ENCODE data around the gene TNFRSF17.
"Not testable (repeated sequence)": the region's sequence is repeated elsewhere in the genome, so short reads cannot be mapped to it uniquely, and the experiment has no call there.

TNFRSF17 gene

DNA sequence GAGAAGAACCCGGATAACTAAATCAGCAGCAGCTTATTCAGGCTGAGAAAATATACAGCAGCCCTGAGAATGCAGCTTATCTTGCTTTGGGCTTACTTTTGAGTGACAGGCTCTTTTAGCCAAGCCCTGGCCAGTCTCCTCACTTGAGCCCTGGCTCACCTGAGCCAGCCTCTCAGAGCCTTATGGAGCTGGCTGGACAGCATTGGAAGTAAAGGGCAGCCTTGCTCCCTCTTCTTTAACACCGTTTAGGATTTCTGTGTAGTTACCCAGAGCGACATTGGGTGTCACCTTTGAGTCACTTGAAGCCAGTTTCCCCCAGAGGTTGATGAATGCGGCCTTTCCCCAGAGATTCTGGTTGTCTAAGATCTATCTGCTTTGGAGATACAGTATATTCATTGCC lies 15.5 kb upstream of the TNFRSF17 start:
- H3K27ac ChIP-seq: no peak overlapping the region
- TF ChIP-seq ZFX (IDR thresholded peaks at IDR 0.05): no peak
- TF ChIP-seq, protein P1, sequence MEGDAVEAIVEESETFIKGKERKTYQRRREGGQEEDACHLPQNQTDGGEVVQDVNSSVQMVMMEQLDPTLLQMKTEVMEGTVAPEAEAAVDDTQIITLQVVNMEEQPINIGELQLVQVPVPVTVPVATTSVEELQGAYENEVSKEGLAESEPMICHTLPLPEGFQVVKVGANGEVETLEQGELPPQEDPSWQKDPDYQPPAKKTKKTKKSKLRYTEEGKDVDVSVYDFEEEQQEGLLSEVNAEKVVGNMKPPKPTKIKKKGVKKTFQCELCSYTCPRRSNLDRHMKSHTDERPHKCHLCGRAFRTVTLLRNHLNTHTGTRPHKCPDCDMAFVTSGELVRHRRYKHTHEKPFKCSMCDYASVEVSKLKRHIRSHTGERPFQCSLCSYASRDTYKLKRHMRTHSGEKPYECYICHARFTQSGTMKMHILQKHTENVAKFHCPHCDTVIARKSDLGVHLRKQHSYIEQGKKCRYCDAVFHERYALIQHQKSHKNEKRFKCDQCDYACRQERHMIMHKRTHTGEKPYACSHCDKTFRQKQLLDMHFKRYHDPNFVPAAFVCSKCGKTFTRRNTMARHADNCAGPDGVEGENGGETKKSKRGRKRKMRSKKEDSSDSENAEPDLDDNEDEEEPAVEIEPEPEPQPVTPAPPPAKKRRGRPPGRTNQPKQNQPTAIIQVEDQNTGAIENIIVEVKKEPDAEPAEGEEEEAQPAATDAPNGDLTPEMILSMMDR (conservative IDR thresholded peaks at IDR 0.05): peak; percentile 63

GRCh38 chr16:11950388-11950787 lies 14.6 kb upstream of the TNFRSF17 start:
- no peak for TF ChIP-seq ZFX (IDR thresholded peaks at IDR 0.05)
- TF ChIP-seq, protein P1 (conservative IDR thresholded peaks at IDR 0.05): no peak
- no peak overlapping the region for H3K27ac ChIP-seq

GRCh38 chr16:11953576-11953975 lies 11.4 kb upstream of the TNFRSF17 start:
- H3K27ac ChIP-seq: not testable (repeated sequence)

DNA sequence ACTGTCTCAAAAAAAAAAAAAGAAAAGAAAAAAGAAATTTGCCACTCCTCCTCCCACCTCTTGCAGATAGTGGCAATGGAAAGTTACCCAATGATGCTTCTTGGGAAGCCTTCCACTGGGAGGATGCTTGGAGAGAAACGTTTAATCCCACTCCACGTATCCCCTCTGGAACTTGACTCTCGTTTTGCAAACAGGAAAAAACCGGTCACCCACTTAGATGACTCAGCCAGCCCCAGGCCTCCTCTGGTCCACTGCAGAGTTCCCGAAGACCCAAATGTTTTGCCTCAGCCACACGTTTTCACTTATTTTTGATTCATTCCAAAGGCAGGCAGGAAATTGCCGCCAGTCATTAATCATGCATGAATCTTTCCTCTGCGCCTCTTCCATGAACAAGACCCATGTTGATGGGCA lies 9.3 kb upstream of the TNFRSF17 start:
- TF ChIP-seq, protein P1 (conservative IDR thresholded peaks at IDR 0.05): no peak
- no peak for TF ChIP-seq ZFX (IDR thresholded peaks at IDR 0.05)
- H3K27ac ChIP-seq: no peak overlapping the region

GRCh38 chr16:11956558-11956957 lies 8.5 kb upstream of the TNFRSF17 start:
- TF ChIP-seq, protein P1 (conservative IDR thresholded peaks at IDR 0.05): no peak
- TF ChIP-seq ZFX (IDR thresholded peaks at IDR 0.05): no peak
- no peak overlapping the region for H3K27ac ChIP-seq

DNA sequence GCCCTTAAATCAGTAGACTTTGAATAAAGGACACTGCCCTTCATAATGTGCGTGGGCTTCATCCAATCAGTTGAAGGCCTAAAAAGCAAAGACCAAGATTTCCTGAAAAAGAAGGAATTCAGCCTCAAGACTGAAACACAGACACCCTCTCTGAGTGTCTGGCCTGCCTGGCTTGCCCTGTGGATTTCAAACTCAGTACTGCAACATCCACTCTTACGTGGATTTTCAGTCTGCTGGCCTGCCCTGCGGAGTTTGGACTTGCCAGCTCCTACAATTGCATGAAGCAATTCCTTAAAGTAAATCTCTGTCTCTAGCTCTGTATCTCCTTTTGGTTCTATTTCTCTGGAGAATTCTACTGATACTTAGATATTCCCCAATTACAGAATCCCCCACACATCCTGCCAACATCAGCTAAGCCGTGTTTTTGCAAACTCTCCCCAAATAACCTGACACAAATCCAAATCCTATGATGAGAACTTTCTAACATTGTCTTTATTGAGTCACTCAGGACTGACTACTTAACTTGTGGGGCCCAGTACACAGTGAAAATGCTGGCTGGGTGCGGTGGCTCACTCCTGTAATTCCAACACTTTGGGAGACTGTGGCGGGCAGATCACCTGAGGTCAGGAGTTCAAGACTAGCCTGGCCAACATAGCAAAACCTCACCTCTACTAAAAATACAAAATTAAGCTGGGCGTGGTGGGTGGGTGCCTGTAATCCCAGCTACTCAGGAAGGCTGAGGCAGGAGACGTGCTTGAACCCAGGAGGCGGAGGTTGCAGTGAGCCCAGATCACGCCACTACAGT lies 7.2 kb upstream of the TNFRSF17 start:
- no peak overlapping the region for H3K27ac ChIP-seq
- TF ChIP-seq, protein P1 (conservative IDR thresholded peaks at IDR 0.05): no peak
- no peak for TF ChIP-seq ZFX (IDR thresholded peaks at IDR 0.05)

DNA sequence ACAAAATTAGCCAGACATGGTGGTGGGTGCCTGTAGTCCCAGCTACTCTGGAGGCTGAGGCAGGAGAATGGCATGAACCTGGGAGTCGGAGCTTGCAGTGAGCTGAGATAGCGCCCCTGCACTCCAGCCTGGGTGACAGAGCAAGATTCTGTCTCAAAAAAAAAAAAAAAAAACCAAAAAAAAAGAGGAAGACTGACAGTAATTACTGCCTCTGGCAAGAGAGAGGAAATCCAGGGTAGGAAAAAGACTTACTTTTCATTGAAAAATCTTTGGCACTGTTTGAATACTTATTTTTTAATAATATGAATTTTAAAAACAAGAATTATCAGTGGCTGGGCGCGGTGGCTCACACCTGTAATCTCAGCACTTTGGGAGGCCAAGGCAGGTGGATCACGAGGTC lies 2.6 kb upstream of the TNFRSF17 start:
- H3K27ac ChIP-seq: not testable (repeated sequence)

- H3K27ac ChIP-seq: not testable (repeated sequence)
These were observed 2.0 kb upstream of the TNFRSF17 start for GRCh38 chr16:11962978-11963377.

- no peak overlapping the region for H3K27ac ChIP-seq
- TF ChIP-seq, protein P1 (conservative IDR thresholded peaks at IDR 0.05): no peak
- no peak for TF ChIP-seq ZFX (IDR thresholded peaks at IDR 0.05)
These were observed 1.3 kb upstream of the TNFRSF17 start for GRCh38 chr16:11963706-11964105.
